IPS-18c (cell line): ENCODE data around the gene NT5DC1.

Experiments used
- H3K4me3 ChIP-seq: 2 replicates; pipeline ENCODE4 v1.7.0; 2013; ENCODE audit warnings: low read depth, mild to moderate bottlenecking, low read length, moderate library complexity; ENCODE audit not compliant: insufficient read depth
- H3K9me3 ChIP-seq: one replicate; pipeline ENCODE4 v1.6.1; 2013; ENCODE audit warnings: mild to moderate bottlenecking, low read length, moderate library complexity; ENCODE audit not compliant: control insufficient read depth, insufficient read depth

The NT5DC1 gene

GRCh38 chr6:116298273-116298672 is 197.6 kb downstream of the NT5DC1 start:
- H3K4me3 ChIP-seq, result no peak overlapping the region
- no peaks in the 10 kb centered on the region for H3K9me3 ChIP-seq

GRCh38 chr6:116298973-116299372 is 198.3 kb downstream of the NT5DC1 start:
- H3K9me3 ChIP-seq, result no peaks in the 10 kb centered on the region
- H3K4me3 ChIP-seq, result no peak overlapping the region
